ENCODE results near the gene SPPL3.

DNA sequence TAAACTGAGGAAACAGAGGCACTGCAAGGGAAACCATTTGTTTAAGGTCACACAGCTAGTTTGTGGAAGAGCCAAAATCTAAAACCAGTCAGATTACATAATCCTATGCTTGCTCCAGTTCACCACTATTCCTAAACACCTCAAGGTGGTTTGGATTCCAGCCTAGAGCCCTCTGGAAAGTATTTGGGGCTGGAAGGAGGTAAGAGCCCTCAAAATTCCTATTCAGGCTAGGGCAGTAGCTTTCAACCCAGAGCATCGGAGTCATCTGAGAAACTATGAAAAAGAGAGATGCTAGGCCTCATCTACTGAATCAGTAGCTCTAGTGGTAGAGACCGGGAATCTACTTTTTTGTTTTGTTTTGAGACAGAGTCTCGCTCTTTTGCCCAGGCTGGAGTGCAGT is 16.0 kb upstream of the SPPL3 start:
- TF ChIP-seq EZH2phosphoT487 (IDR thresholded peaks at IDR 0.05; ENCODE audit: unreplicated experiment) (no peak), CTCF (conservative IDR thresholded peaks at IDR 0.05; ENCODE audit: low read depth in 2 of 2) (no peak), POLR2AphosphoS5 (IDR thresholded peaks at IDR 0.05; ENCODE audit: low read depth) (no peak), EZH2 (IDR thresholded peaks at IDR 0.05; ENCODE audit: low read depth, unreplicated experiment) (no peak), NANOG (IDR thresholded peaks at IDR 0.05; ENCODE audit: borderline replicate concordance) (no peak), CREB1 (CRISPR knock-in tag; IDR thresholded peaks at IDR 0.05; ENCODE audit: low read depth) (no peak), STAT1 (IDR thresholded peaks at IDR 0.05; ENCODE audit: unreplicated experiment) (no peak)
- TF ChIP-seq, protein P1, sequence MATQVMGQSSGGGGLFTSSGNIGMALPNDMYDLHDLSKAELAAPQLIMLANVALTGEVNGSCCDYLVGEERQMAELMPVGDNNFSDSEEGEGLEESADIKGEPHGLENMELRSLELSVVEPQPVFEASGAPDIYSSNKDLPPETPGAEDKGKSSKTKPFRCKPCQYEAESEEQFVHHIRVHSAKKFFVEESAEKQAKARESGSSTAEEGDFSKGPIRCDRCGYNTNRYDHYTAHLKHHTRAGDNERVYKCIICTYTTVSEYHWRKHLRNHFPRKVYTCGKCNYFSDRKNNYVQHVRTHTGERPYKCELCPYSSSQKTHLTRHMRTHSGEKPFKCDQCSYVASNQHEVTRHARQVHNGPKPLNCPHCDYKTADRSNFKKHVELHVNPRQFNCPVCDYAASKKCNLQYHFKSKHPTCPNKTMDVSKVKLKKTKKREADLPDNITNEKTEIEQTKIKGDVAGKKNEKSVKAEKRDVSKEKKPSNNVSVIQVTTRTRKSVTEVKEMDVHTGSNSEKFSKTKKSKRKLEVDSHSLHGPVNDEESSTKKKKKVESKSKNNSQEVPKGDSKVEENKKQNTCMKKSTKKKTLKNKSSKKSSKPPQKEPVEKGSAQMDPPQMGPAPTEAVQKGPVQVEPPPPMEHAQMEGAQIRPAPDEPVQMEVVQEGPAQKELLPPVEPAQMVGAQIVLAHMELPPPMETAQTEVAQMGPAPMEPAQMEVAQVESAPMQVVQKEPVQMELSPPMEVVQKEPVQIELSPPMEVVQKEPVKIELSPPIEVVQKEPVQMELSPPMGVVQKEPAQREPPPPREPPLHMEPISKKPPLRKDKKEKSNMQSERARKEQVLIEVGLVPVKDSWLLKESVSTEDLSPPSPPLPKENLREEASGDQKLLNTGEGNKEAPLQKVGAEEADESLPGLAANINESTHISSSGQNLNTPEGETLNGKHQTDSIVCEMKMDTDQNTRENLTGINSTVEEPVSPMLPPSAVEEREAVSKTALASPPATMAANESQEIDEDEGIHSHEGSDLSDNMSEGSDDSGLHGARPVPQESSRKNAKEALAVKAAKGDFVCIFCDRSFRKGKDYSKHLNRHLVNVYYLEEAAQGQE (IDR thresholded peaks at IDR 0.05; ENCODE audit: unreplicated experiment), result no peak

All from GM23338 (cell line).